ENCODE data around the gene RPL10A.
"Not testable (repeated sequence)": the region's sequence is repeated elsewhere in the genome, so short reads cannot be mapped to it uniquely, and the experiment has no call there.

The RPL10A gene

DNA sequence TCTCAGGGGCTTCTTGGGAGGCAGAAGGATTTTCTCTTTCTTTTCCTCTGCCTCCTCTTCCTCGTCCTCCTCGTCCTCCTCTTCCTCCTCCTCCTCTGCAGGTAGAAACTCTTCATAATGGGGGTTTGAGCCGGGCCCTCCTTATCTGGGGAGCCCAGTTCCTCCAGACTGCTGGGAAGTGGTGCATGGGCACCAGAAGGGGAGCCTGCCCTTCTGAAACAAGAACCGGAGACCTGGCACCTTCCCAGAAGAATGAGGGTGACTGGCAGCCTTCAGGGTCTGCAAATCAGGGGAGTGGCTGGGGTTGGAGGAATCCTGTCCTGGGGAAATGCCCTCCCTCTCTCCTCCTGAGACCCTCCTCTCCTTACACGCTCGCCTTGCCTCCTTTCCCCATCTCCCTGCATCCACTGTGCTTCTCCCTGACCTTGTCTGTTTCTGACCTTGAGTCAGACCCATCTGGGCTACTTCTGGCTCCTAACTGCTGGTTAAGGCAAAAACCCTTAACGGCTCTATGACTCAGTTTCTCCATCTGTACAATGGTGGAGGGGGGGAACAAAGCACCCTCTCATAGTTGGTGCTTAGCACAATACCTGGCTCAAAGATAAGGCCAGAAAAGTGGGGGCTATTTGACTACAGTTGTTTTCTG is 42.8 kb downstream of the RPL10A start:
- DNase-seq (ENCODE audit: low read depth in 2 of 2): no peak

DNA sequence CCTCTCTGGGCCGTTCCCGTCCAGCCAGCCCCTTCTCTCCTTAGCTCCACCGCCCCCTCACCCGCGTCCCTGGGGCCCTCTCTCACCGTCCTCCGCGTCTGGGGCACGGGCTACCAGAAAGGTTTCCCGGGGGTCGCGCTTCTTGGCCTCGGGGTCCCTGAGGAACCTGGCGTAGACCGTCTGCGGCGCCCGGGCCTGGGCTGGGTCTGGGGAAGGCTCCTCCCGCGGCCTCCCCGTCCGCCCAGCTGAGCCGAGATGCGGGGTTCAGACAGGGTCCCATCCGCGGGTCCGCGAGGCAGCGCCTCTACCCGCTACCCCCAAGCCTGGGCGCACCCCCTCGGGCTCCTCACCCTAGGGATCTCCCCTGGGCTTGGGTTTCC is 43.4 kb downstream of the RPL10A start:
- DNase-seq (ENCODE audit: low read depth in 2 of 2): no peak

DNA sequence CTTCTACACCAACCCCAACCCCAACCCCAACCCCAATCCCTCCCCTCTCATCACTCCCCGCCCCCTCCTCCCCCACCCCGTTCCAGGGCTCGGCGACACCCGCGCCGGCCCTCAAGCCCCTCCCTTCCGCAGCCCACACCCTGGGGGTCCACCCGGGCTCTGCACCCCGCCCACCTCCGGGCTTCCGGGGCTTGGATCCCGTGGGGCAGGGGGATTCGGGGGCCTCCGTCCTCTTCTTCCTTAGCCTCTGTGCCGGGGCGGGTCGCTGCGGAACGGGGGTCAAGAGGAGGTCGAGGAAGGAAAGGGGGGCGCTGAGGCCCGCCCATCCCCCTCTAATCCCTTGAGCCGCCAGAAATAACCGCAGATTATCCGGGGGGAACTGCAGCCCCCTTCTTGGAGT is 43.8 kb downstream of the RPL10A start:
- no peak for DNase-seq (ENCODE audit: low read depth in 2 of 2)

DNA sequence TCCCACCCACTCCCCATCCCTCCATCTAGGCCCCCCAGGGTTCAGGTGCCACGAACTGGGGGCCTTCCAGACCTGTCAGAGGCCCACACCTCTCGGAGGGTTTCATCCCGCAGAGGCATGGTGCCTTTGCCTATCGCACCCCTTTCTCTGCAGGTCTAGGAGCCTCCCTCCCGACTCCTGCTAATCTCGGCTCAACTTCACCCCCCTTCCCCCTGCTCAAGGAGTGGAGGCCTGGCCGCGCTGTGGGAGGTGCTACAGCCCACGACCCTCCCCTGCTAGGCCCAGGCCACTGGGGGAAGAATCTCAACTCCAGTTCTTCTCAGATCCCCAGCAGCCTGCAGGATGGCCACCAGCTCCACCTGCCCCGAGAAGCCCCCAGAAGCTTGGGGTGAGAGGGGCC is 44.5 kb downstream of the RPL10A start, which contains the start of gene TULP1:
Gene TULP1 (minus strand): TSS at position 157 of the 400 bp plus-strand sequence. CDS start 38 bp downstream, at position 119.
- no peak for DNase-seq (ENCODE audit: low read depth in 2 of 2)

DNA sequence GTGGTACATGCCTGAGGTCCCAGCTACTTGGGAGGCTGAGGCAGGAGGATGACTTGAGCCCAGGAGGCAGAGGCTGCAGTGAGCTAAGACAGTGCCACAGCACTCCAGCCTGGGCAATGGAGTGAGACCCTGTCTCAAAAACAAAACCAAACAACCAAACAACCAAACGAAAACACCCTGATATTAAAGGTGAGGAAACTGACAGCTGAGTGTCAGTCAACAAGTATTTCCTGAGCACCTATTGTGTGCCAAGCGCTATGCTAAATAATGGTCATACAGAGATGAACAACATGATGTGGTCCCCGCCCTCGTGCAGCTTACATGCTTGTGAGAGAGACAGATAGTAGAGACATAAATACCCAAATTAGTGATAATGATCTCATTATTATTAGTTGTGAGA is 46.4 kb downstream of the RPL10A start:
- DNase-seq (ENCODE audit: low read depth in 2 of 2): no peak

DNA sequence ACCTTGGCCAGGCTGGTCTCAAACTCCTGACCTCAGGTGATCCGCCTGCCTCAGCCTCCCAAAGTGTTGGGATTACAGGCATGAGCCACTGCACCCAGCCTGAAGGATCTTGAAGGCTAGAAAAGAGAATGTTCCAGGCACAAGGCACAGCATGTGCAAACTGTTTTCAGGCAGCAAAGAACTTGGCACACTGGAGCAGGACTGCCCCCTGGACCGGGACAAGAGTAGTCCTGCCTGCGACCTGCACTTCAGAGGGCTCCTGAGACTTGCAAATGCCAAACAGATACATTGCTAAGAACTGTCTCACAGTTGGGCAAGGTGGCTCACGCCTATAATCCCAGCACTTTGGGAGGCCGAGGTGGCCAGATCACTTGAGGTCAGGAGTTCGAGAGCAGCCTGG is 47.7 kb downstream of the RPL10A start:
- DNase-seq (ENCODE audit: low read depth in 2 of 2): not testable (repeated sequence)

DNA sequence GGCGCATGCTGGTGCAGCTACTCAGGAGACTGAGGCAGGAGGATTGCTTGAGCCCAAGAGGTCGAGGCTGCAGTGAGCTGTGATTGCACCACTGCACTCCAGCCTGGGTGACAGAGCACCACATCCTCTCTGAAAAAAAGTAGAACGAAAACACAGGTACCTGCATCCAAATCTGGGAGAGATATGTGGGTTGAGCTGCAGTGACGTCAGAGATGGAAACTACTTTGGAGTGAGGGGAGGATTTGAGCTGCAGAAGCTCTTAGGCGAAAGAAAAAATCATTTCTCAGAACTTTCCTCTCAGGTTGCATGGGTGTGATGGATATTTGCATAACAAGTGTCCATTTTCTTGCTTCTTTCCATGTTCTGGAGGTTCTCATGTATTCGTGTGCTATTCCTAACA is 48.5 kb downstream of the RPL10A start:
- DNase-seq (ENCODE audit: low read depth in 2 of 2): no peak

DNA sequence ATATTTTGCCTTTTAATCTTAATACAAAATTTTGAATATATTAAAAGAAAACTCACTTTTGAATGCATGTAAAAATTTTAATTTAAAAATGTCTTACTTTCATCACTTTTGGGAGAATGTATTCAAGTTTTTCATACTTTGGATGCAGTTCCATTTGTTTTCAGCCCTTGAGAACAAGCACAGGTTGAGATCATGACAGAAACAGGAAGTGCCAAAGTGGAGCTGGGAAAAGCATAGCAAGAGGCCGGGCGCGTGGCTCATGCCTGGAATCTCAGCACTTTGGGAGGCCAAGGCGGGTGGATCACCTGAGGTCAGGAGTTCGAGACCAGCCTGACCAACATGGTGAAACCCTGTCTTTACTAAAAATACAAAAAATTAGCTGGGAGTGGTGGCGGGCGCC is 49.8 kb downstream of the RPL10A start:
- DNase-seq (ENCODE audit: low read depth in 2 of 2): not testable (repeated sequence)

DNA sequence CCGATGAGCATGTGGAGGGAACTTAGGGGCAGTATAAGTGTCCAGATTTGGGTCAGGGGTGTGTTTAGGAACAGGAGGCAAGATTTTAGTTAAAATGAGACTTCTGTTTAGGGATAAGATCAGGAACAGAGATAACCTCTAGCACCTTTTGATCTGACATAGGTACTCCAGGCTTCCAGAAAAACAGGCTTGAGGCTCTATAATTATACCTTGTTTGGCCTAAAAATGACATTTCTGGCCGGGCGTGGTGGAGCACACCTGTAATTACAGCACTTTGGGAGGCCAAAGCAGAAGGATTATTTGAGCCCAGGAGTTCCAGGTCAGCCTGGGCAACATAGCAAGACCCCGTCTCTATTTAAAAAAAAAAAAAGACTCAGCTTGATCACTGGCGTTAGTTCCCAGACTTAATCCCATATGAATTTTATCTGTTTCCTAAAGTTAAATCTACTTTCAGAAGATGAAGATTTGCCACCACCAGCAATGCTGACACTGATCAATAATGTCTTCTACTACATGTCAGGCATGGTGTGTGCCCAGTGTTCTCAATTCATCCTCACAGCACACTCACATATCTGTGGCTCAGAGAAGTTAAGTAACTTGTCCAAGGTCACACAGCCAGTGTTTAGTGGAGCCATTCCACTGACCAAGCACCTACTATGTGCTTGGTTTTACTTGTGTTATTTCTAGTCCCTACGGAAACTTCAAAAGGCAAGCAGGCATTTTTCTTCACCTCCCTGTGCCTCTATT is 50.5 kb downstream of the RPL10A start:
- no peak for DNase-seq (ENCODE audit: low read depth in 2 of 2)

DNA sequence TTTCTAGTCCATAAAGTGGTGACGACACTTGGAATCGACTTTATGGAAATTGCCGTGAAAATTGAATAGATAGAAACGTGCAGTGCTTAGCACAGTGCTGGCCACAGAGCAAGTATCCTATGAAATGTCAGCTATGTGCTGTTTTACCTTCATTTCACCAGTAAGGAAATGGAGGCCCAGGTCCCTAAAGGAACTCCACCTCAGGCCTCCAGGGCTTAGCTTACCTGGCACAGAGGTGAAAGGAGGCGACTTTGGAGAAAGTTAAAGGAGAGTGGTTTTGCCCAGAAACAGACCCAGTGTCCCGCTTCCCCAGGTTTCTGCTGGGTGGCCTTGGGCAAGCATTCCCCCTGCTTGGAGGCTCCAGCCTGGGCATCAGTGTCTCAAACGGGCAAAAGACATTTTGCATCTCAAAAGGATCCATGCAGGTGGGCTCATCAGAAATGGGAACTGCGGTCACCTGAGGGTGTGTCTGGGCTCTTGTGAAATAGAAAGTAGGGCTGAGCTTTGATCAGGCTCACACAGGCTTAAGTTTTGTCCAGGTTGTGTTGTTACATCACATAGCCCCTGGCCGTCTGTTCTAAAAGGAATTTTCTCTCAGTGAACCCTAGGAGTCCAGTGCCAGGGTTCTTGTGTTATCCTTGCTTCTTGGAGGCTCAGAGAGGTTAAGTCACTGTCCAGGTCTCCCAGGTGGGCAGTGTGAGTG is 51.3 kb downstream of the RPL10A start:
- DNase-seq (ENCODE audit: low read depth in 2 of 2): no peak
